ENCODE results near the gene DNAH17. TPM values are rescaled to one million over a fixed set of nuclear protein-coding genes. Genes with fewer than 3 reads are reported as not detected.

DNAH17 gene
- total RNA-seq, 1 experiment from 2014 or later, result 0.13 TPM

DNA sequence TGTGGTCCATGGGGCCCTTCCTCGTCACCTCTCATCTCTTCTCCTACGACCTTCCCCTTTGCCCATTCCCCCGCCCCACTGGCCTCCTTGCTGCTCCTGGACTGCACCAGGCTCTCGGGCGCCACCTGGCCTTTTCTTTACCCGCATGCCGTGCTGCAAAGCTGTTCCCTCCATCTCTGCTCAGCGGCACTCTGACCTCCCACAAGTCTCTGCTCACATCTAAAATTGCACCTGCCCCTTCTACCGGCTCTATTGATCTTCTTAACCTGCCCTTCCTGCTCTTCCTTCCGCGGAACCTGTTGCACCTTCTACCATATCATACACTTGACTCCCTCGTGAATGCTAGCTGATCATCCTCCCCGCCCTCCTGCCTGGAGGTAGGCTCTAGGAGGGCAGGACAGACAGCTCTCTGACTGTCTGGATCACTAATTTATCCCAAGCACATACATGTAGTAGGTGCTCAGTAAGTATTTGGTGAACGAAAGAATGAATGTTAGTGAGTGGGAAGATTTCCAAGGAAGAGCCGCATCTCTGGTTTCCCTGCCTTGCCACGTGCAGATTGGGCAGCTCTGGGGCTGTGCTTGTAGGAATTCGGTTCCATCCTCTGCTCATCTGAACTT lies 17.3 kb downstream of the DNAH17 start:
- DNase-seq, result peak; percentile 83
- Histone ChIP-seq H2AK5ac (ENCODE audit: insufficient read length, low read length) (no peak overlapping the region), H3K14ac (ENCODE audit: insufficient read depth, low read length) (no peak overlapping the region), H4K20me1 (ENCODE audit: control insufficient read depth, insufficient read depth, insufficient read length) (no peaks in the 10 kb centered on the region), H3K4ac (ENCODE audit: low read depth, low read length) (no peak overlapping the region), H3K56ac (ENCODE audit: insufficient read length, low read depth, low read length) (no peak overlapping the region), H3K9me3 (ENCODE audit: control insufficient read depth, low read depth, low read length) (no peaks in the 10 kb centered on the region), H3K18ac (ENCODE audit: insufficient read length, low read depth, low read length) (no peak overlapping the region), H4K91ac (ENCODE audit: insufficient read length, low read depth, low read length) (no peak overlapping the region), H2BK15ac (ENCODE audit: low read depth, low read length) (no peak overlapping the region), H3K9ac (ENCODE audit: extremely low read depth, insufficient read length, low read length) (no peak overlapping the region), H3K23ac (ENCODE audit: insufficient read length, low read depth, low read length) (no peak overlapping the region), H4K8ac (replicated peaks; ENCODE audit: insufficient read length, low read depth, low read length) (no peak overlapping the region), H3K4me2 (ENCODE audit: insufficient read depth, insufficient read length, low read length) (no peak overlapping the region), H2BK20ac (ENCODE audit: low read depth, low read length, poor library complexity, severe bottlenecking) (no peak overlapping the region), H3K23me2 (ENCODE audit: insufficient read length, low read depth, low read length, poor library complexity, severe bottlenecking) (no peaks in the 10 kb centered on the region), H4K5ac (ENCODE audit: insufficient read length, low read depth, low read length) (no peak overlapping the region), H2BK12ac (ENCODE audit: insufficient read length, low read depth, low read length) (no peak overlapping the region), H3K79me2 (ENCODE audit: insufficient read depth, low read length) (no peaks in the 10 kb centered on the region), H3K27ac (ENCODE audit: insufficient read length, low read depth, low read length) (no peak overlapping the region), H2BK5ac (ENCODE audit: insufficient read length, low read length) (no peak overlapping the region), H3K79me1 (ENCODE audit: insufficient read depth, low read depth, low read length, poor library complexity, severe bottlenecking) (no peaks in the 10 kb centered on the region), H3K4me1 (ENCODE audit: insufficient read depth, low read length) (no peaks in the 10 kb centered on the region), H3K27me3 (ENCODE audit: insufficient read depth, low read length) (no peaks in the 10 kb centered on the region), H2AFZ (ENCODE audit: low read length) (no peak overlapping the region), H3T11ph (ENCODE audit: low read length) (no peak overlapping the region), H2BK120ac (ENCODE audit: low read depth, low read length, poor library complexity, severe bottlenecking) (no peak overlapping the region)
- Mint-ChIP-seq H3K4me1 (no peaks in the 10 kb centered on the region), H3K27ac (no peak overlapping the region), H3K36me3 (ENCODE audit: insufficient read depth in 1 of 3, low read depth in 3 of 3) (no peaks in the 10 kb centered on the region), H3K27me3 (ENCODE audit: low read depth) (peaks cover 4% of the 10 kb centered on the region), H3K9me3 (no peaks in the 10 kb centered on the region), H3K4me3 (no peak overlapping the region)
- WGBS (ENCODE audit: extremely low coverage, insufficient read length, low lambda C conversion rate), result no CpG with 5 or more reads among the region's 17 CpGs
- TF ChIP-seq, protein P1, sequence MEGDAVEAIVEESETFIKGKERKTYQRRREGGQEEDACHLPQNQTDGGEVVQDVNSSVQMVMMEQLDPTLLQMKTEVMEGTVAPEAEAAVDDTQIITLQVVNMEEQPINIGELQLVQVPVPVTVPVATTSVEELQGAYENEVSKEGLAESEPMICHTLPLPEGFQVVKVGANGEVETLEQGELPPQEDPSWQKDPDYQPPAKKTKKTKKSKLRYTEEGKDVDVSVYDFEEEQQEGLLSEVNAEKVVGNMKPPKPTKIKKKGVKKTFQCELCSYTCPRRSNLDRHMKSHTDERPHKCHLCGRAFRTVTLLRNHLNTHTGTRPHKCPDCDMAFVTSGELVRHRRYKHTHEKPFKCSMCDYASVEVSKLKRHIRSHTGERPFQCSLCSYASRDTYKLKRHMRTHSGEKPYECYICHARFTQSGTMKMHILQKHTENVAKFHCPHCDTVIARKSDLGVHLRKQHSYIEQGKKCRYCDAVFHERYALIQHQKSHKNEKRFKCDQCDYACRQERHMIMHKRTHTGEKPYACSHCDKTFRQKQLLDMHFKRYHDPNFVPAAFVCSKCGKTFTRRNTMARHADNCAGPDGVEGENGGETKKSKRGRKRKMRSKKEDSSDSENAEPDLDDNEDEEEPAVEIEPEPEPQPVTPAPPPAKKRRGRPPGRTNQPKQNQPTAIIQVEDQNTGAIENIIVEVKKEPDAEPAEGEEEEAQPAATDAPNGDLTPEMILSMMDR (conservative IDR thresholded peaks at IDR 0.05), result peak; percentile 64

Data from H9 (cell line).